A673 (cell line): ENCODE data around the gene PALD1. TPM values are rescaled to one million over a fixed set of nuclear protein-coding genes. Genes with fewer than 3 reads are reported as not detected.

Source experiments
- BruUV-seq: library from RNA; stranded (reverse); fragments of 400-500 nt; replicated peaks from 2 replicates; lab custom pipeline; 2021; lab: Mats Ljungman, UMichigan
- CTCF ChIA-PET: fragments of 300-600 bp; sonication (Branson Sonifier 250); formaldehyde crosslinking; loops from one replicate; lab custom pipeline; 2022; ENCODE audit warnings: antibody characterized with exemption; lab: Charles Lee
- POLR2A ChIA-PET: fragments of 300-600 bp; sonication (Branson Sonifier 250); formaldehyde crosslinking; loops from one replicate; lab custom pipeline; 2022; ENCODE audit warnings: antibody characterized with exemption; ENCODE audit not compliant: low non-redundant PET; lab: Charles Lee
- DNase-seq: peaks from one replicate; pipeline ENCODE4 v3.0.0-alpha.2; 2015; ENCODE audit warnings: low spot score
- H3K27ac ChIP-seq: fragments of 200-600 bp; sonication (generic); 2 replicates; pipeline ENCODE4 v1.5.1; 2016; ENCODE audit warnings: mixed run types, low read depth, mild to moderate bottlenecking, mixed read lengths, antibody characterized with exemption, low read length; ENCODE audit not compliant: poor library complexity, severe bottlenecking
- H3K27me3 ChIP-seq: fragments of 200-600 bp; sonication (generic); replicated peaks from 2 replicates; pipeline ENCODE4 v1.6.1; 2017; ENCODE audit warnings: mixed run types, low read depth, mild to moderate bottlenecking, mixed read lengths, antibody characterized with exemption, low read length; ENCODE audit not compliant: insufficient read depth, poor library complexity
- H3K36me3 ChIP-seq: fragments of 200-600 bp; sonication (generic); 2 replicates; pipeline ENCODE4 v1.6.1; 2016; ENCODE audit warnings: mixed run types, mild to moderate bottlenecking, mixed read lengths, antibody characterized with exemption, low read length; ENCODE audit not compliant: insufficient read depth, poor library complexity, severe bottlenecking
- H3K4me1 ChIP-seq: fragments of 200-600 bp; sonication (generic); 2 replicates; pipeline ENCODE4 v1.6.1; 2017; ENCODE audit warnings: mixed run types, mild to moderate bottlenecking, mixed read lengths, antibody characterized with exemption, low read length; ENCODE audit not compliant: insufficient read depth, poor library complexity, severe bottlenecking
- H3K4me3 ChIP-seq: fragments of 200-600 bp; sonication (generic); 2 replicates; pipeline ENCODE4 v1.5.1; 2016; ENCODE audit warnings: low read depth, mixed run types, mild to moderate bottlenecking, mixed read lengths, low read length; ENCODE audit not compliant: poor library complexity, severe bottlenecking
- H3K9me3 ChIP-seq: fragments of 200-600 bp; sonication (generic); 2 replicates; pipeline ENCODE4 v1.6.1; 2016; ENCODE audit warnings: mixed run types, low read depth, mild to moderate bottlenecking, mixed read lengths, antibody characterized with exemption, low read length; ENCODE audit not compliant: poor library complexity, severe bottlenecking
- EZH2 ChIP-seq: fragments of 200-600 bp; sonication (generic); IDR thresholded peaks from 2 replicates; pipeline ENCODE4 v1.6.1; 2017; ENCODE audit warnings: borderline replicate concordance, low read depth, mild to moderate bottlenecking, mixed read lengths, antibody characterized with exemption, low read length; ENCODE audit not compliant: poor library complexity, severe bottlenecking
- intact Hi-C: fragments of 100-400 bp; cut with micrococcal nuclease; formaldehyde crosslinking; loops from one replicate; pipeline ENCODE4 v1.10.0; 2022; ENCODE audit not compliant: unreplicated experiment
- total RNA-seq: library from RNA; stranded (reverse); gene quantifications from 2 replicates; pipeline ENCODE4 v1.2.3, GENCODE V29; 2021
- TF ChIP-seq, protein P1 (sequence below): fragments of 300-800, 200-600 bp; sonication (generic); conservative IDR thresholded peaks from 2 replicates; pipeline ENCODE4 v1.5.1; 2017; ENCODE audit warnings: low read depth, mild to moderate bottlenecking, antibody characterized with exemption, low read length, moderate library complexity, mixed read lengths

PALD1 gene
- total RNA-seq, 1 experiment from 2014 or later, result 9.0 TPM

DNA sequence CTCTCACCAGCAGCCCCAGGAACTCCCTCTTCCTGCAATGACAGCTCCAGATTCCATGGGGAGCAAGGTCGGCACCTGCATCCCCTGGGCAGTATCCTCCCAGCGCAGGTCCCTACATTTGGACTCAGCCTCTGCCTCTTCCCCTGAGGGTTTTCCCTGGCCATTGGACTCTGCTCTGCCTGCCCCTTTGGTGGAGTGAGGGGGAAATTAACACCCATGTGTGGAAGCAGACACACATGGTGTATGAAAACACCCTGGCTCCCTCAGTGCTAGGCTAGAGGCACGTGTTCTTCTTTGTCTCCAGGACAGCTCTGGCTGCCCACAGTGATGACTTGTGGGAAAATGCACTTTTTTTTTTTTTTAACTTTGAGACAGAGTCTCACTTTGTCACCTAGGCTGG, 115.6 kb downstream of the PALD1 start:
- no peaks in the 10 kb centered on the region for H3K36me3 ChIP-seq

DNA sequence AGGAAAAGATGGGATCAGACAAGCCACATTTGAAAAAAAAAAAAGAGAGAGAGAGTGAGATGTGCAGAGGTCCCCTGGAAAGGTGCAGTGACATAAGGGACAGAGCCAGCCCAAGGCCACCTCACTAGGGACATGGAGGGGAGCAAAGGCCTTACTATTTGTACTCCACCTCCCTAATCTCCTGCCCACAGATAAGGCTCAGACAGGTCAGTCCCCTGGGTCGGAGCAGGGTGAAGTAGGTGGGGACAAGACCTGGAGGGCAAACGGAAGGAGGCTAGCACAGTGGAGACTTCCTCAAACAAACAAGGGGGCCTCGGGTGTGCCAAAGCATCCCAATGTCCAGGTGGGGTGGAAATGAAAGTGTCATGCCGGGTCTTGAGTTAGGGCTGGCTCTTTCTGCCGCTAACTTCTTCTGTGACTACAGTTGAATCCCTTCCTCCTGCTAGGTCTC, 117.0 kb downstream of the PALD1 start:
- H3K4me1 ChIP-seq, result no peaks in the 10 kb centered on the region
- no peaks in the 10 kb centered on the region for H3K36me3 ChIP-seq
- TF ChIP-seq, protein P1, sequence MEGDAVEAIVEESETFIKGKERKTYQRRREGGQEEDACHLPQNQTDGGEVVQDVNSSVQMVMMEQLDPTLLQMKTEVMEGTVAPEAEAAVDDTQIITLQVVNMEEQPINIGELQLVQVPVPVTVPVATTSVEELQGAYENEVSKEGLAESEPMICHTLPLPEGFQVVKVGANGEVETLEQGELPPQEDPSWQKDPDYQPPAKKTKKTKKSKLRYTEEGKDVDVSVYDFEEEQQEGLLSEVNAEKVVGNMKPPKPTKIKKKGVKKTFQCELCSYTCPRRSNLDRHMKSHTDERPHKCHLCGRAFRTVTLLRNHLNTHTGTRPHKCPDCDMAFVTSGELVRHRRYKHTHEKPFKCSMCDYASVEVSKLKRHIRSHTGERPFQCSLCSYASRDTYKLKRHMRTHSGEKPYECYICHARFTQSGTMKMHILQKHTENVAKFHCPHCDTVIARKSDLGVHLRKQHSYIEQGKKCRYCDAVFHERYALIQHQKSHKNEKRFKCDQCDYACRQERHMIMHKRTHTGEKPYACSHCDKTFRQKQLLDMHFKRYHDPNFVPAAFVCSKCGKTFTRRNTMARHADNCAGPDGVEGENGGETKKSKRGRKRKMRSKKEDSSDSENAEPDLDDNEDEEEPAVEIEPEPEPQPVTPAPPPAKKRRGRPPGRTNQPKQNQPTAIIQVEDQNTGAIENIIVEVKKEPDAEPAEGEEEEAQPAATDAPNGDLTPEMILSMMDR, result no peak
- TF ChIP-seq EZH2, result no peak
- intact Hi-C loops, result no loop called here
- no peak overlapping the region for H3K27ac ChIP-seq
- CTCF ChIA-PET, result no interaction called here
- H3K9me3 ChIP-seq, result no peaks in the 10 kb centered on the region
- no peak for DNase-seq
- H3K4me3 ChIP-seq, result no peak overlapping the region
- H3K27me3 ChIP-seq, result no peaks in the 10 kb centered on the region
- no TSS peak for BruUV-seq
- POLR2A ChIA-PET, result no interaction called here

More for the DNA sequence above, 115.6 kb downstream of the PALD1 start:
- no peaks in the 10 kb centered on the region for H3K27me3 ChIP-seq
- H3K27ac ChIP-seq, result no peak overlapping the region
- ChIA-PET POLR2A (no interaction called here), CTCF (no interaction called here)
- H3K9me3 ChIP-seq, result no peaks in the 10 kb centered on the region
- DNase-seq, result no peak
- no peak overlapping the region for H3K4me3 ChIP-seq
- no TSS peak for BruUV-seq
- TF ChIP-seq, protein P1, result no peak
- TF ChIP-seq EZH2, result no peak
- intact Hi-C loops, result no loop called here
- no peaks in the 10 kb centered on the region for H3K4me1 ChIP-seq

DNA sequence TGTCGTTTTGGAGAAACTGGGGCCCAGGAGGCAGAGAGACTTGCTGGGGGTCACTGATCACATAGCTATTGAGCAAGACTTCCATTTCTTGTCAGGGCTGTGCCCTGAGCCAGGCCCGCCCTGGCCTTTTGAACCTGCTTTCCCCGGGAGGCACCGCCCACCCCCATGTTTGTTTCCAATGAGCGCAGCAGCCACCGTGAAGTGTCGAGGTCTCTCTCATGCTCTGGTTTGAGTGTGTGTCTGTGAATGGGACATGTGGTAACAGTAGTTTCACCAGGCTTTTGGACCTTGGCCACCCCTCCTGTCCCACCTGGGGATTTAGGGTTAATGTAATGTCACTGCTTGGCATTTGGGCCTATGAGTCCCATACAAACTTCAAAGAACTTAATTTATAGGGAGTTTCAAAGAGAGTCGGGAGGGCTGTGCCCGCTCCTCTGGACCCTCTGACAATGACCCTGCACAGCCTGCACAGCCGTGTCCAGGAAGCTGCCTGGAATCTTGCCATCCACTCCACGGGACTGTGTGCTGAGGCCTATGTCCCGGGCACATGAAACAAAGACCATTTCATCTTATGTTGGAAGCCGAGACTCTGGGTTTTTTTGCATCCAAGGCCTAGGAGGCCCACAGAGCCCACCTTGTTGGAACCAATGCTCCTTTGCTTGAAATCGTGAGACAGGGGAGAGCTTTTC, 117.7 kb downstream of the PALD1 start:
- Histone ChIP-seq H3K36me3 (no peaks in the 10 kb centered on the region), H3K9me3 (no peaks in the 10 kb centered on the region), H3K4me1 (no peaks in the 10 kb centered on the region), H3K27ac (no peak overlapping the region), H3K27me3 (no peaks in the 10 kb centered on the region), H3K4me3 (no peak overlapping the region)
- no TSS peak for BruUV-seq
- CTCF ChIA-PET, result no interaction called here
- POLR2A ChIA-PET, result no interaction called here
- TF ChIP-seq EZH2, result no peak
- TF ChIP-seq, protein P1, result no peak
- intact Hi-C loops, result no loop called here
- DNase-seq, result no peak
